Coronary artery (tissue), 2 donors: ENCODE data around the gene CALD1.

Experiments used
- DNase-seq: peaks from one replicate; pipeline ENCODE4 v3.0.0-alpha.2; 2017; ENCODE audit warnings: low spot score
- H3K27ac ChIP-seq, 2 donors: fragments of 200-600 bp; sonication (generic); one replicate each; pipeline ENCODE4 v1.5.1; 2016 to 2019
- H3K4me3 ChIP-seq: fragments of 200-600 bp; sonication (generic); 2 replicates; pipeline ENCODE4 v1.5.1; 2016; ENCODE audit warnings: mild to moderate bottlenecking, moderate library complexity
- TF ChIP-seq, protein P1 (sequence below): fragments of 200-600 bp; sonication (generic); IDR thresholded peaks from one replicate; pipeline ENCODE4 v1.5.1; 2019; ENCODE audit warnings: antibody characterized with exemption

The CALD1 gene

GRCh38 chr7:134901389-134902020 is 122.1 kb downstream of the CALD1 start:
- Histone ChIP-seq H3K27ac (peak overlapping the region; percentile 66 to 84), H3K4me3 (no peak overlapping the region)
- no peak for DNase-seq
- TF ChIP-seq, protein P1, sequence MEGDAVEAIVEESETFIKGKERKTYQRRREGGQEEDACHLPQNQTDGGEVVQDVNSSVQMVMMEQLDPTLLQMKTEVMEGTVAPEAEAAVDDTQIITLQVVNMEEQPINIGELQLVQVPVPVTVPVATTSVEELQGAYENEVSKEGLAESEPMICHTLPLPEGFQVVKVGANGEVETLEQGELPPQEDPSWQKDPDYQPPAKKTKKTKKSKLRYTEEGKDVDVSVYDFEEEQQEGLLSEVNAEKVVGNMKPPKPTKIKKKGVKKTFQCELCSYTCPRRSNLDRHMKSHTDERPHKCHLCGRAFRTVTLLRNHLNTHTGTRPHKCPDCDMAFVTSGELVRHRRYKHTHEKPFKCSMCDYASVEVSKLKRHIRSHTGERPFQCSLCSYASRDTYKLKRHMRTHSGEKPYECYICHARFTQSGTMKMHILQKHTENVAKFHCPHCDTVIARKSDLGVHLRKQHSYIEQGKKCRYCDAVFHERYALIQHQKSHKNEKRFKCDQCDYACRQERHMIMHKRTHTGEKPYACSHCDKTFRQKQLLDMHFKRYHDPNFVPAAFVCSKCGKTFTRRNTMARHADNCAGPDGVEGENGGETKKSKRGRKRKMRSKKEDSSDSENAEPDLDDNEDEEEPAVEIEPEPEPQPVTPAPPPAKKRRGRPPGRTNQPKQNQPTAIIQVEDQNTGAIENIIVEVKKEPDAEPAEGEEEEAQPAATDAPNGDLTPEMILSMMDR = no peak

DNA sequence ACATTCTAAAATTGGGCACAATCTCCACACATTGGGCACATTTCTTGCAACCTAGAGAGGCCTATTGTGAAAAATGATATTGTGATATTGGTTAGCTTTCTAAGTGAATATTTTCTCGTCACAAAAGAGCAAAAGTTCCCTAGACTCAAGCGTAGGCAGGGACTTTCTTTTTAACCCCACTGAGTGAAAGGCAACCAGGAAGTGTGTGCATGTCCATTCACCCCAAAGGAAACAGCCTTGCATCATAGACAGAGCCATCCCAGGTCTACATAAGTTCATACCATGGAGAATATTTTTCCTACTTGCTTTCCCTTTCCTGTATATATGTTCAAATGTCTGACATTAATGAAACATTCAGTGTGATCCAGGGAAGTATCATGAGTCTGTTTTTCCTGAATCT is 122.6 kb downstream of the CALD1 start:
- H3K27ac ChIP-seq = peak overlapping the region; percentile 66 to 84
- H3K4me3 ChIP-seq = no peak overlapping the region
- DNase-seq = no peak
- TF ChIP-seq, protein P1 = no peak

- Histone ChIP-seq H3K4me3 (no peak overlapping the region), H3K27ac (peak overlapping the region; percentile 66 to 84)
- TF ChIP-seq, protein P1 = no peak
- no peak for DNase-seq
Measured at GRCh38 chr7:134903073-134903790, 123.8 kb downstream of the CALD1 start.

DNA sequence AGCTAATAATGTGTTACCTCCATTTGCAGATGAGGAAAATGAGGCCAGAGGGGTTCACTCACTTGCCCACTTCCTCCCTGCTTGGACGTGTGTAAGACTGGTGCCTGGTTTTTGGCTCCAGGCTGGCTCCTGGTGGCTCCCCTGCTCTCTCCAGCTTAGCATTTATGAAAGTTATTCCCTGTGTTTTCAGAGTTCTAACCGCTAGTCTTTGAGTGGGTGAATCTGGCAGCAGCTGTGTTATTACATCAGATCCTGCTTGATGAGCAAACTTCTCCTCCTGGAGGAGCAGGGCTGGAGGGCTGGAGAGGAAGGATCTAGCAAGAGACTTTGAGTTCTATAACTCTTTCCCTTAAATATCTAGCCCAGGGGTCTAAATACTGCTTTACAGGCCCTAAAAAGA is 125.9 kb downstream of the CALD1 start:
- Histone ChIP-seq H3K4me3 (peak overlapping the region; percentile 21), H3K27ac (peak overlapping the region; percentile 66 to 84)
- DNase-seq = peak; percentile 80
- TF ChIP-seq, protein P1 = peak; percentile 12

GRCh38 chr7:134907000-134907399 is 127.6 kb downstream of the CALD1 start:
- no peak for DNase-seq
- TF ChIP-seq, protein P1 = no peak
- Histone ChIP-seq H3K27ac (peak overlapping the region; percentile 66 to 84), H3K4me3 (no peak overlapping the region)

- DNase-seq = no peak
- Histone ChIP-seq H3K27ac (peak overlapping the region; percentile 36 to 84), H3K4me3 (no peak overlapping the region)
- TF ChIP-seq, protein P1 = no peak
Measured at GRCh38 chr7:134907639-134908038, 128.2 kb downstream of the CALD1 start.

- Histone ChIP-seq H3K27ac (peak overlapping the region in 1 of 2 donors; percentile 84), H3K4me3 (no peak overlapping the region)
- TF ChIP-seq, protein P1 = no peak
- DNase-seq = no peak
Measured at GRCh38 chr7:134908289-134908688, 128.9 kb downstream of the CALD1 start.
